Vagina (tissue), 2 donors: ENCODE measurements around the gene USP17L26. TPM values are rescaled to one million over a fixed set of nuclear protein-coding genes. Genes with fewer than 3 reads are reported as not detected.
"Not testable (repeated sequence)": the region's sequence is repeated elsewhere in the genome, so short reads cannot be mapped to it uniquely, and the experiment has no call there.

Experiments
- DNase-seq, 2 donors: peaks; one replicate each; pipeline ENCODE4 v3.0.0-alpha.2; 2017; ENCODE audit errors: extremely low spot score in 2 of 2
- H3K27ac ChIP-seq: fragments of 200-600 bp; sonication (generic); one replicate; pipeline ENCODE4 v1.5.1; 2019
- H3K27me3 ChIP-seq: fragments of 200-600 bp; sonication (generic); one replicate; pipeline ENCODE4 v1.5.1; 2019
- H3K36me3 ChIP-seq, 2 donors: fragments of 200-600 bp; sonication (generic); one replicate each; pipeline ENCODE4 v1.5.1; 2017 to 2019
- H3K4me1 ChIP-seq: fragments of 200-600 bp; sonication (generic); one replicate; pipeline ENCODE4 v1.5.1; 2019
- H3K4me3 ChIP-seq, 2 donors: fragments of 200-600 bp; sonication (generic); 1 replicate in 1 of 2; 2 replicates in 1 of 2; pipeline ENCODE4 v1.5.1; 2016 to 2019
- H3K9me3 ChIP-seq: fragments of 200-600 bp; sonication (generic); one replicate; pipeline ENCODE4 v1.5.1; 2019
- intact Hi-C: fragments of 100-400 bp; cut with DNase I; formaldehyde crosslinking; loops from one replicate; pipeline ENCODE4 v1.15.1; 2023
- total RNA-seq: library from RNA; depleted of rRNA; stranded (reverse); fragments of >200 nt; gene quantifications from one replicate; pipeline ENCODE4 v1.2.3, GENCODE V29; 2016

The USP17L26 gene
- total RNA-seq = not detected

GRCh38 chr4:9334358-9334757, at the start of gene USP17L26:
TSS of gene USP17L26 (plus strand) at chr4:9334658. CDS start at chr4:9334658, 0 bp downstream.
- H3K9me3 ChIP-seq, DNase-seq, H3K4me1 ChIP-seq, H3K36me3 ChIP-seq, intact Hi-C loops, H3K27ac ChIP-seq, H3K4me3 ChIP-seq, H3K27me3 ChIP-seq: not testable (repeated sequence)

GRCh38 chr4:9324191-9324590, 10.3 kb upstream of the USP17L26 start:
- H3K9me3 ChIP-seq, intact Hi-C loops, H3K27me3 ChIP-seq, H3K27ac ChIP-seq, H3K4me1 ChIP-seq, H3K4me3 ChIP-seq, DNase-seq, H3K36me3 ChIP-seq: not testable (repeated sequence)

GRCh38 chr4:9324865-9325264, 9.6 kb upstream of the USP17L26 start, which contains the start of gene USP17L24:
TSS of gene USP17L24 (plus strand) at chr4:9325165. CDS start at chr4:9325165, 0 bp downstream.
- H3K27ac ChIP-seq, intact Hi-C loops, DNase-seq, H3K4me3 ChIP-seq, H3K9me3 ChIP-seq, H3K27me3 ChIP-seq, H3K36me3 ChIP-seq, H3K4me1 ChIP-seq: not testable (repeated sequence)

- DNase-seq, H3K9me3 ChIP-seq, H3K4me1 ChIP-seq, H3K4me3 ChIP-seq, intact Hi-C loops, H3K36me3 ChIP-seq, H3K27ac ChIP-seq, H3K27me3 ChIP-seq: not testable (repeated sequence)
These were observed 4.8 kb upstream of the USP17L26 start, which contains the start of gene USP17L25 for GRCh38 chr4:9329611-9330010. TSS of gene USP17L25 (plus strand) at chr4:9329911. CDS start at chr4:9329911, 0 bp downstream.

- H3K27me3 ChIP-seq, H3K9me3 ChIP-seq, H3K4me3 ChIP-seq, H3K27ac ChIP-seq, DNase-seq, H3K36me3 ChIP-seq, intact Hi-C loops, H3K4me1 ChIP-seq: not testable (repeated sequence)
These were observed 4.6 kb downstream of the USP17L26 start, which contains the start of gene USP17L5 for GRCh38 chr4:9339103-9339502. TSS of gene USP17L5 (plus strand) at chr4:9339403. CDS start at chr4:9339403, 0 bp downstream.

- intact Hi-C loops, H3K27me3 ChIP-seq, H3K9me3 ChIP-seq, H3K4me3 ChIP-seq, DNase-seq, H3K36me3 ChIP-seq, H3K27ac ChIP-seq, H3K4me1 ChIP-seq: not testable (repeated sequence)
These were observed 9.4 kb downstream of the USP17L26 start, which contains the start of gene USP17L27 for GRCh38 chr4:9343848-9344247. TSS of gene USP17L27 (plus strand) at chr4:9344148. CDS start at chr4:9344148, 0 bp downstream.

- DNase-seq, H3K27me3 ChIP-seq, H3K4me3 ChIP-seq, H3K9me3 ChIP-seq, intact Hi-C loops, H3K4me1 ChIP-seq, H3K36me3 ChIP-seq, H3K27ac ChIP-seq: not testable (repeated sequence)
These were observed 14.1 kb downstream of the USP17L26 start, which contains the start of gene USP17L28 for GRCh38 chr4:9348593-9348992. TSS of gene USP17L28 (plus strand) at chr4:9348893. CDS start at chr4:9348893, 0 bp downstream.

- H3K27ac ChIP-seq, H3K9me3 ChIP-seq, intact Hi-C loops, H3K27me3 ChIP-seq, DNase-seq, H3K4me1 ChIP-seq, H3K4me3 ChIP-seq, H3K36me3 ChIP-seq: not testable (repeated sequence)
These were observed 16.4 kb downstream of the USP17L26 start for GRCh38 chr4:9350866-9351265.

- H3K36me3 ChIP-seq, H3K4me1 ChIP-seq, H3K9me3 ChIP-seq, intact Hi-C loops, H3K27me3 ChIP-seq, DNase-seq, H3K4me3 ChIP-seq, H3K27ac ChIP-seq: not testable (repeated sequence)
These were observed 18.9 kb downstream of the USP17L26 start, which contains the start of gene USP17L29 for GRCh38 chr4:9353338-9353737. TSS of gene USP17L29 (plus strand) at chr4:9353638. CDS start at chr4:9353638, 0 bp downstream.

GRCh38 chr4:9362829-9363228, 28.4 kb downstream of the USP17L26 start, which contains the start of gene USP17L30:
TSS of gene USP17L30 (plus strand) at chr4:9363129. CDS start at chr4:9363129, 0 bp downstream.
- H3K27me3 ChIP-seq, DNase-seq, H3K4me3 ChIP-seq, intact Hi-C loops, H3K4me1 ChIP-seq, H3K36me3 ChIP-seq, H3K9me3 ChIP-seq, H3K27ac ChIP-seq: not testable (repeated sequence)

GRCh38 chr4:9379881-9380280, 45.4 kb downstream of the USP17L26 start:
- H3K4me3 ChIP-seq, H3K27ac ChIP-seq, H3K9me3 ChIP-seq, intact Hi-C loops, H3K36me3 ChIP-seq, DNase-seq, H3K27me3 ChIP-seq, H3K4me1 ChIP-seq: not testable (repeated sequence)
